ENCODE results near the gene KCNJ6.
"Not testable (repeated sequence)": the region's sequence is repeated elsewhere in the genome, so short reads cannot be mapped to it uniquely, and the experiment has no call there.

The KCNJ6 gene

GRCh38 chr21:37645848-37646247 is 270.4 kb downstream of the KCNJ6 start:
- Histone ChIP-seq H3K9me3 (ENCODE audit: insufficient read depth, low read length) (no peaks in the 10 kb centered on the region), H3K9ac (ENCODE audit: low read length) (no peak overlapping the region), H3K9me2 (replicated peaks; ENCODE audit: insufficient read depth, low read length) (no peaks in the 10 kb centered on the region), H3K79me2 (ENCODE audit: insufficient read depth, low read length) (no peaks in the 10 kb centered on the region), H3K4me3 (ENCODE audit: insufficient read depth, low read length, poor library complexity, severe bottlenecking) (no peak overlapping the region), H2AFZ (ENCODE audit: low read depth, low read length, severe bottlenecking) (no peak overlapping the region), H3K27ac (ENCODE audit: low read depth, low read length) (no peak overlapping the region), H3F3A (ENCODE audit: insufficient read depth) (no peaks in the 10 kb centered on the region), H3K27me3 (ENCODE audit: low read length) (no peaks in the 10 kb centered on the region), H4K20me1 (ENCODE audit: low read depth, low read length) (no peaks in the 10 kb centered on the region), H3K36me3 (ENCODE audit: low read length) (no peaks in the 10 kb centered on the region), H3K4me2 (ENCODE audit: low read depth, low read length, poor library complexity, severe bottlenecking) (no peak overlapping the region)
- TF ChIP-seq CTCF (IDR thresholded peaks at IDR 0.05; ENCODE audit: insufficient read depth, low read length, poor library complexity, severe bottlenecking): no peak
- no peak for TF ChIP-seq EZH2phosphoT487 (conservative IDR thresholded peaks at IDR 0.05; ENCODE audit: low read length)

GRCh38 chr21:37644636-37645035 is 271.6 kb downstream of the KCNJ6 start:
- H3K79me2 ChIP-seq (ENCODE audit: insufficient read depth, low read length): no peaks in the 10 kb centered on the region
- no peaks in the 10 kb centered on the region for H3K27me3 ChIP-seq (ENCODE audit: low read length)
- H4K20me1 ChIP-seq (ENCODE audit: low read depth, low read length): no peaks in the 10 kb centered on the region
- no peaks in the 10 kb centered on the region for H3K9me2 ChIP-seq (replicated peaks; ENCODE audit: insufficient read depth, low read length)
- no peak overlapping the region for H3K4me3 ChIP-seq (ENCODE audit: insufficient read depth, low read length, poor library complexity, severe bottlenecking)
- H3K36me3 ChIP-seq (ENCODE audit: low read length): no peaks in the 10 kb centered on the region
- TF ChIP-seq CTCF (IDR thresholded peaks at IDR 0.05; ENCODE audit: insufficient read depth, low read length, poor library complexity, severe bottlenecking) (no peak), EZH2phosphoT487 (conservative IDR thresholded peaks at IDR 0.05; ENCODE audit: low read length) (no peak)
- no peak overlapping the region for H3K27ac ChIP-seq (ENCODE audit: low read depth, low read length)
- H3F3A ChIP-seq (ENCODE audit: insufficient read depth): no peaks in the 10 kb centered on the region
- H2AFZ ChIP-seq (ENCODE audit: low read depth, low read length, severe bottlenecking): no peak overlapping the region
- no peak overlapping the region for H3K4me2 ChIP-seq (ENCODE audit: low read depth, low read length, poor library complexity, severe bottlenecking)
- H3K9ac ChIP-seq (ENCODE audit: low read length): no peak overlapping the region
- no peaks in the 10 kb centered on the region for H3K9me3 ChIP-seq (ENCODE audit: insufficient read depth, low read length)

GRCh38 chr21:37643862-37644261 is 272.4 kb downstream of the KCNJ6 start:
- not testable (repeated sequence) for H3K9ac ChIP-seq (ENCODE audit: low read length); H4K20me1 ChIP-seq (ENCODE audit: low read depth, low read length); H3K79me2 ChIP-seq (ENCODE audit: insufficient read depth, low read length); H3K36me3 ChIP-seq (ENCODE audit: low read length); H3K9me3 ChIP-seq (ENCODE audit: insufficient read depth, low read length); H3K27me3 ChIP-seq (ENCODE audit: low read length); H3K4me3 ChIP-seq (ENCODE audit: insufficient read depth, low read length, poor library complexity, severe bottlenecking); H3F3A ChIP-seq (ENCODE audit: insufficient read depth); H3K4me2 ChIP-seq (ENCODE audit: low read depth, low read length, poor library complexity, severe bottlenecking); H3K27ac ChIP-seq (ENCODE audit: low read depth, low read length); H2AFZ ChIP-seq (ENCODE audit: low read depth, low read length, severe bottlenecking); H3K9me2 ChIP-seq (replicated peaks; ENCODE audit: insufficient read depth, low read length)

- H3K79me2 ChIP-seq (ENCODE audit: insufficient read depth, low read length): no peaks in the 10 kb centered on the region
- no peak overlapping the region for H3K9ac ChIP-seq (ENCODE audit: low read length)
- H3K9me2 ChIP-seq (replicated peaks; ENCODE audit: insufficient read depth, low read length): no peaks in the 10 kb centered on the region
- no peaks in the 10 kb centered on the region for H3F3A ChIP-seq (ENCODE audit: insufficient read depth)
- H3K9me3 ChIP-seq (ENCODE audit: insufficient read depth, low read length): no peaks in the 10 kb centered on the region
- H3K36me3 ChIP-seq (ENCODE audit: low read length): no peaks in the 10 kb centered on the region
- no peaks in the 10 kb centered on the region for H3K27me3 ChIP-seq (ENCODE audit: low read length)
- no peaks in the 10 kb centered on the region for H4K20me1 ChIP-seq (ENCODE audit: low read depth, low read length)
- TF ChIP-seq CTCF (IDR thresholded peaks at IDR 0.05; ENCODE audit: insufficient read depth, low read length, poor library complexity, severe bottlenecking) (peak; percentile 29), EZH2phosphoT487 (conservative IDR thresholded peaks at IDR 0.05; ENCODE audit: low read length) (no peak)
- no peak overlapping the region for H3K27ac ChIP-seq (ENCODE audit: low read depth, low read length)
- no peak overlapping the region for H2AFZ ChIP-seq (ENCODE audit: low read depth, low read length, severe bottlenecking)
- H3K4me3 ChIP-seq (ENCODE audit: insufficient read depth, low read length, poor library complexity, severe bottlenecking): no peak overlapping the region
- H3K4me2 ChIP-seq (ENCODE audit: low read depth, low read length, poor library complexity, severe bottlenecking): no peak overlapping the region
Measured at GRCh38 chr21:37642493-37642892, 273.8 kb downstream of the KCNJ6 start.

Data from SU-DHL-6 (cell line).